H1 (cell line): ENCODE data around the gene RFPL1. TPM values are rescaled to one million over a fixed set of nuclear protein-coding genes. Genes with fewer than 3 reads are reported as not detected.

Experiments
- FOSL1 ChIP-seq: IDR thresholded peaks from 2 replicates; pipeline ENCODE4 v1.6.1; 2011; ENCODE audit warnings: mild to moderate bottlenecking, low read depth, low read length, moderate library complexity; ENCODE audit not compliant: insufficient read depth
- GABPA ChIP-seq: IDR thresholded peaks from 2 replicates; pipeline ENCODE4 v1.6.1; 2011; ENCODE audit warnings: mild to moderate bottlenecking, low read length, moderate library complexity, borderline replicate concordance; ENCODE audit not compliant: insufficient read depth
- SIN3A ChIP-seq, 2 experiments: IDR thresholded peaks in 1 of 2; conservative IDR thresholded peaks in 1 of 2; 2 replicates each; pipeline ENCODE4 v1.6.1; 2011 to 2012; ENCODE audit warnings: low read length in 2 of 2, improper control_type of control experiment in 1 of 2, low read depth in 1 of 2, mild to moderate bottlenecking in 1 of 2
- polyA plus RNA-seq, 7 experiments: library from polyadenylated mRNA; depleted of rRNA in 3 of 7; stranded (reverse) in 5 of 7; unstranded in 2 of 7; fragments of >200 nt in 5 of 7; fragments of 200-250 nt in 2 of 7; gene quantifications; 1 replicate in 5 of 7; 2 replicates in 1 of 7; 4 replicates in 1 of 7; pipeline versions ENCODE4 v1.2.1 to v1.2.3, GENCODE V29; 2011 to 2013; ENCODE audit warnings: missing spikeins in 2 of 7, mixed read lengths in 2 of 7
- total RNA-seq: library from RNA; stranded (reverse); fragmentation: NEBNext Ultra II Directional; extraction: Animal tissue kit (Norgen Biotek cat#: 25700); gene quantifications from 2 replicates; pipeline ENCODE4 v1.2.1, GENCODE V29; 2021
- TF ChIP-seq, protein P1 (sequence below): fragments of 300-600 bp; sonication (generic); IDR thresholded peaks from 2 replicates; pipeline ENCODE4 v1.7.1; 2012; ENCODE audit warnings: low read length, moderate library complexity, mild to moderate bottlenecking, inconsistent platforms; ENCODE audit not compliant: insufficient replicate concordance

RFPL1 gene
- total and polyA plus RNA-seq, 2 of the 8 experiments (the other 6 are each of a cell fraction or from before 2014, with no cell fraction given) = not detected

DNA sequence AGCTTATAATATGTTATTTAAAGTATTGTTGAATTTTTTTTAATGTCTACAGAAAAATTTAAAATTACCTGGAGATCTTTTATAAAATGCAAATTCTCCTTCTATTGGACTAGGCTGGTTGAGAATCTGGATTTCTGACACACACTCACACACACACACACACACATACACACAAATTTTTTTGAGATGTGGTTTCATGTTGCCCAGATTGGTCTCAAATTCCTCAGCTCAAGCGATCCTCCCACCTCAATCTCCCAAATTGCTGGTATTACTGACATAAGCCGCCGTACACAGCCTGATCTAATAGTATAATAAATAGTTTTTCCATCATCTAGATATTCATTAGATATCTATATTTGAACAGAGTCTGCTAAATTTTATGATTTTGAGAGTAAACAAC is 4.5 kb upstream of the RFPL1 start (continued):
- TF ChIP-seq, protein P1, sequence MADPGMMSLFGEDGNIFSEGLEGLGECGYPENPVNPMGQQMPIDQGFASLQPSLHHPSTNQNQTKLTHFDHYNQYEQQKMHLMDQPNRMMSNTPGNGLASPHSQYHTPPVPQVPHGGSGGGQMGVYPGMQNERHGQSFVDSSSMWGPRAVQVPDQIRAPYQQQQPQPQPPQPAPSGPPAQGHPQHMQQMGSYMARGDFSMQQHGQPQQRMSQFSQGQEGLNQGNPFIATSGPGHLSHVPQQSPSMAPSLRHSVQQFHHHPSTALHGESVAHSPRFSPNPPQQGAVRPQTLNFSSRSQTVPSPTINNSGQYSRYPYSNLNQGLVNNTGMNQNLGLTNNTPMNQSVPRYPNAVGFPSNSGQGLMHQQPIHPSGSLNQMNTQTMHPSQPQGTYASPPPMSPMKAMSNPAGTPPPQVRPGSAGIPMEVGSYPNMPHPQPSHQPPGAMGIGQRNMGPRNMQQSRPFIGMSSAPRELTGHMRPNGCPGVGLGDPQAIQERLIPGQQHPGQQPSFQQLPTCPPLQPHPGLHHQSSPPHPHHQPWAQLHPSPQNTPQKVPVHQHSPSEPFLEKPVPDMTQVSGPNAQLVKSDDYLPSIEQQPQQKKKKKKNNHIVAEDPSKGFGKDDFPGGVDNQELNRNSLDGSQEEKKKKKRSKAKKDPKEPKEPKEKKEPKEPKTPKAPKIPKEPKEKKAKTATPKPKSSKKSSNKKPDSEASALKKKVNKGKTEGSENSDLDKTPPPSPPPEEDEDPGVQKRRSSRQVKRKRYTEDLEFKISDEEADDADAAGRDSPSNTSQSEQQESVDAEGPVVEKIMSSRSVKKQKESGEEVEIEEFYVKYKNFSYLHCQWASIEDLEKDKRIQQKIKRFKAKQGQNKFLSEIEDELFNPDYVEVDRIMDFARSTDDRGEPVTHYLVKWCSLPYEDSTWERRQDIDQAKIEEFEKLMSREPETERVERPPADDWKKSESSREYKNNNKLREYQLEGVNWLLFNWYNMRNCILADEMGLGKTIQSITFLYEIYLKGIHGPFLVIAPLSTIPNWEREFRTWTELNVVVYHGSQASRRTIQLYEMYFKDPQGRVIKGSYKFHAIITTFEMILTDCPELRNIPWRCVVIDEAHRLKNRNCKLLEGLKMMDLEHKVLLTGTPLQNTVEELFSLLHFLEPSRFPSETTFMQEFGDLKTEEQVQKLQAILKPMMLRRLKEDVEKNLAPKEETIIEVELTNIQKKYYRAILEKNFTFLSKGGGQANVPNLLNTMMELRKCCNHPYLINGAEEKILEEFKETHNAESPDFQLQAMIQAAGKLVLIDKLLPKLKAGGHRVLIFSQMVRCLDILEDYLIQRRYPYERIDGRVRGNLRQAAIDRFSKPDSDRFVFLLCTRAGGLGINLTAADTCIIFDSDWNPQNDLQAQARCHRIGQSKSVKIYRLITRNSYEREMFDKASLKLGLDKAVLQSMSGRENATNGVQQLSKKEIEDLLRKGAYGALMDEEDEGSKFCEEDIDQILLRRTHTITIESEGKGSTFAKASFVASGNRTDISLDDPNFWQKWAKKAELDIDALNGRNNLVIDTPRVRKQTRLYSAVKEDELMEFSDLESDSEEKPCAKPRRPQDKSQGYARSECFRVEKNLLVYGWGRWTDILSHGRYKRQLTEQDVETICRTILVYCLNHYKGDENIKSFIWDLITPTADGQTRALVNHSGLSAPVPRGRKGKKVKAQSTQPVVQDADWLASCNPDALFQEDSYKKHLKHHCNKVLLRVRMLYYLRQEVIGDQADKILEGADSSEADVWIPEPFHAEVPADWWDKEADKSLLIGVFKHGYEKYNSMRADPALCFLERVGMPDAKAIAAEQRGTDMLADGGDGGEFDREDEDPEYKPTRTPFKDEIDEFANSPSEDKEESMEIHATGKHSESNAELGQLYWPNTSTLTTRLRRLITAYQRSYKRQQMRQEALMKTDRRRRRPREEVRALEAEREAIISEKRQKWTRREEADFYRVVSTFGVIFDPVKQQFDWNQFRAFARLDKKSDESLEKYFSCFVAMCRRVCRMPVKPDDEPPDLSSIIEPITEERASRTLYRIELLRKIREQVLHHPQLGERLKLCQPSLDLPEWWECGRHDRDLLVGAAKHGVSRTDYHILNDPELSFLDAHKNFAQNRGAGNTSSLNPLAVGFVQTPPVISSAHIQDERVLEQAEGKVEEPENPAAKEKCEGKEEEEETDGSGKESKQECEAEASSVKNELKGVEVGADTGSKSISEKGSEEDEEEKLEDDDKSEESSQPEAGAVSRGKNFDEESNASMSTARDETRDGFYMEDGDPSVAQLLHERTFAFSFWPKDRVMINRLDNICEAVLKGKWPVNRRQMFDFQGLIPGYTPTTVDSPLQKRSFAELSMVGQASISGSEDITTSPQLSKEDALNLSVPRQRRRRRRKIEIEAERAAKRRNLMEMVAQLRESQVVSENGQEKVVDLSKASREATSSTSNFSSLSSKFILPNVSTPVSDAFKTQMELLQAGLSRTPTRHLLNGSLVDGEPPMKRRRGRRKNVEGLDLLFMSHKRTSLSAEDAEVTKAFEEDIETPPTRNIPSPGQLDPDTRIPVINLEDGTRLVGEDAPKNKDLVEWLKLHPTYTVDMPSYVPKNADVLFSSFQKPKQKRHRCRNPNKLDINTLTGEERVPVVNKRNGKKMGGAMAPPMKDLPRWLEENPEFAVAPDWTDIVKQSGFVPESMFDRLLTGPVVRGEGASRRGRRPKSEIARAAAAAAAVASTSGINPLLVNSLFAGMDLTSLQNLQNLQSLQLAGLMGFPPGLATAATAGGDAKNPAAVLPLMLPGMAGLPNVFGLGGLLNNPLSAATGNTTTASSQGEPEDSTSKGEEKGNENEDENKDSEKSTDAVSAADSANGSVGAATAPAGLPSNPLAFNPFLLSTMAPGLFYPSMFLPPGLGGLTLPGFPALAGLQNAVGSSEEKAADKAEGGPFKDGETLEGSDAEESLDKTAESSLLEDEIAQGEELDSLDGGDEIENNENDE = no peak
- no peak for TF ChIP-seq FOSL1
- TF ChIP-seq GABPA = no peak
- no peak for TF ChIP-seq SIN3A (conservative IDR thresholded peaks at IDR 0.05 in 1 of 2, IDR thresholded peaks at IDR 0.05 in 1 of 2; ENCODE audit: low read depth in 1 of 2, low read length in 2 of 2)
